NCI-H128 (cell line): ENCODE results near the gene UGT2B7.

ENCODE experiments used
- DNase-seq: peaks from one replicate; lab custom pipeline; 2025; ENCODE audit not compliant: unreplicated experiment; lab: John Stamatoyannopoulos, UW

Gene UGT2B7

GRCh38 chr4:69147334-69147733 is 51.1 kb downstream of the UGT2B7 start:
- DNase-seq = no peak

- no peak for DNase-seq
Observed at GRCh38 chr4:69154021-69154420, 57.7 kb downstream of the UGT2B7 start.

- no peak for DNase-seq
Observed at GRCh38 chr4:69156913-69157312, 60.6 kb downstream of the UGT2B7 start.
